Activated T-helper 1 cell treated with anti-CD3 and anti-CD28 coated beads, Interleukin-2, amount 50 U/mL, for 16 hours (primary cell): ENCODE data around the gene EMILIN1.
"Not testable (repeated sequence)": the region's sequence is repeated elsewhere in the genome, so short reads cannot be mapped to it uniquely, and the experiment has no call there.

Source experiments
- DNase-seq, 2 donors: peaks; one replicate each; pipeline ENCODE4 v3.0.0-alpha.2; 2020; ENCODE audit warnings: low read depth in 1 of 2, low spot score in 1 of 2

The EMILIN1 gene

DNA sequence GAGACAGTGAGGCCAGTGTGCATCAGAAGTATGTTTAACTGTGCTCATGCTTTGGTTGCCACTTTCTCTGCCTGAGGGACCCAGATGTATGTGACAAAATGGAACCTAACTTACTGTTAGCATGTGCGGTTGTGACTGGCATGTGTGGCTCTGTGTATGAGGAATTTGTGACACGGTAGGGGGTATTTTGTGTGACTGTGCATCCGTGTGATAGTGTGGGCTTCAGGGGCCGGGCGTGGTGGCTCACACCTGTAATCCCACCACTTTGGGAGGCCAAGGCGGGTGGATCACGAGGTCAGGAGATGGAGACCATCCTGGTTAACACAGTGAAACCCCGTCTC lies 40.9 kb downstream of the EMILIN1 start:
- not testable (repeated sequence) for DNase-seq

DNA sequence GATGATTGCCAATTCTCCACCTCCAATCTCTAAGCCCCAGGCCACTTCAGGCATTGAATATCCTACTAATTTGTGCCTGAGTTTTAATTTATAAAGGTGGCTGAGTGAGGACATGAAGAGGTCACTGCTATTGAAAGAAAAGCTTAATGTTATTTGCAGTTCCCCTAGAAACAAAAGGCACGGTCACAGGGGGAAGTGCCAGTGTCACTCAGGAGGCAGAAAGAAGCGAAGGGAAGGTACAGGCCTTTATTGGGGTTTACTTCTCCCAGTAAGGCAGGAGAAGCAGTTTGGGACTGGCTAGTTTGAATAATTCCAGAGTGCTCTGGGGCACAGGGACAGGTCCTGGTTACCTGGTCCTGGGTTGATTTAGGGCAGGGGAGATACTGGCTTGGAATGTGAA lies 43.5 kb downstream of the EMILIN1 start:
- DNase-seq, result no peak

DNA sequence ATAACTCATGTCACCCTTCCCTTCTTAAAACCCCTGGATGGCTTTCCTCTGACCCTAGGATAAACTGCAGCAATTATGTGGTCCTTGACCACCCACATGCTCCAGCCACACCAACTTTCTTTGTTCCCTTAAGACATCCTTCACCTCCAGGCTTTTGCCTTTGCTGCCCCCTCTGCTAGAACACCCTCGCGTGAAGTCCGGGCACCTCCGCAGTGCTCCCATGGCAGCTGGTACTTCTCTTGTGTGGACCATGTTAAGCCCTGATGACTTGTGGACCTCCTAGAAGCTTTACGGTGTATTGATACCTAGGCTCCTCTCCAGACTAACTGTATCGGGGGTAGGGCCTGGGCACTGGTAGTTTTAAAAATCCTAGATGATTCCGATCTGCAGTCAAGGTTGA lies 44.4 kb downstream of the EMILIN1 start:
- DNase-seq, result no peak

DNA sequence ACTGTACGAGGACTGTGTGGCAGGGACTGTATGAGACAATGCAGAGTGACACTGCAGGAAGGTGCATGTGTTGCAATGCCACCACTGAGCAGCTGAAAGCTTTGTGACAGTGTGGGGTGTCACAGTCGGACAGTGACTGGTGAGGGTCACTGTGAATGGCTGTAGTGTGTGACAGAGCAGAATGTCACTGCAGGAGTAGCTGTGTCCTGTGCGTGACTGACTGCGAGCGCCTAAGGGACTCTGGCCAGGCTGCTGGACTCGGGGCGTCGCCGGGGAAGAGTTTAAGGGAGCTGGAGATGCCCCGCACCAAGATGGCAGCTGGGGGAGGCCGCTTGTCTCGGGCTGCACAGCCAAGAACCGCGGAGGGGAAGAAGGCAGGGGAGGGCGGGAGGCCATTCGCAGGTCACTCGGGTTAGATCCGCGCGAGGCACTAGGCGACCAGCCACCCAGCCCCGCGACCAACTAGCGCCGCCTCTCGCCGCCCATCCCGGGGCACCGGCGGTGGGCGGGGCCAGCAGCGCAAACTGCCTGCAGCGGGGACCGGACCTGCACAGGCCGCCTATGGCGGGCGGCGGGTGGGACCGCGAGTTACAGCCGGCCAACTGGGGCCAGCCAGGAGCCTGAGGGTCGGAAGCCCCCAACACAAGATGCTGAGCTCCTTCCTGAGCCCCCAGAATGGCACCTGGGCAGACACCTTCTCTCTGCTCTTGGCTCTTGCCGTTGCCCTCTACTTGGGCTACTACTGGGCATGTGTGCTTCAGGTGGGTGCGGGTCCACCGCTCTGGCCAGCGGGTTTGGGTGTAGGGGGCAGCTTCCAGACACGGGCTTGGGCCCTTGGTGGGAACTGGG lies 45.1 kb downstream of the EMILIN1 start, which contains the start of gene ABHD1:
TSS of gene ABHD1 (plus strand) at position 514 of the 849 bp plus-strand sequence. CDS start at position 648, 134 bp downstream.
- DNase-seq, result peak; percentile 36 to 46

DNA sequence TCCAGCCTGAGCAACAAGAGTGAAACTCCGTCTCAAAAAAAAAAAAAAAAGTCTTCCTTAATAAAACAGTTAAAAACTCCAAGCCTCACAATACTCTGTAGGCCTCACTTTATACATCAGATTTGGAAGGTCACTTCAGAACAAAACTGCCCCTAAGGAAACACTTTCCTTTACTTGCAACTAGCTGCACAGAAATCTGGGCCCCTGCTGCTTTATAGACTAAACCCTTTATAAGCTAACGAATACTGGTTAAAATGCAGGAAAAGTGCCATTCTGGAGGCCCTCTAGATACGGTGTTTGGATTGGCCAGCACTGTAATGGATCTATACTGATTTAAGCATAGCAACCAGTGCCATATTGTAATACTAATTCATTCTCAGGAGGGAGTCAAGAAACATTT lies 46.7 kb downstream of the EMILIN1 start:
- no peak for DNase-seq

DNA sequence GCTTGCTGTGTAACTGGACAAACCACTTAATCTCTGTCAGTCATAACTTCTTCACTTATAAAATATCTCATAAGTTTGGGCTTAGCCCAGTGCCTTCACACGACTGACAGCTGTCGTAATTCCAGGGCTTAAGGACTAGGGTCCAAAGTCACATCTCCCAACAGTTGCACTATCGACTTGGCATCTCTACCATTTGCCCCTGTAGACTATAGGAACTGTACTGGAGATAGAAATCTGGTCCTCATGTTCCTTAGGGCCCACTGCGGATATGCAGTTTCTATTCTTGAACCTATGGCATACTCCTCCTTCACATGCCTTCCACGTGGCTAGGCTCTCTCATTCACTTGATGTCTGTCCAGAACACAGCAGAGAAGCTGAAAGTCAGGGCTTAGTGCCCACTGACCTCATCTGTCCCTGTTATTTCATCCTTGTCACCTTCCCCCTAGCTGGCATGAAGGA lies 47.9 kb downstream of the EMILIN1 start:
- DNase-seq, result no peak

DNA sequence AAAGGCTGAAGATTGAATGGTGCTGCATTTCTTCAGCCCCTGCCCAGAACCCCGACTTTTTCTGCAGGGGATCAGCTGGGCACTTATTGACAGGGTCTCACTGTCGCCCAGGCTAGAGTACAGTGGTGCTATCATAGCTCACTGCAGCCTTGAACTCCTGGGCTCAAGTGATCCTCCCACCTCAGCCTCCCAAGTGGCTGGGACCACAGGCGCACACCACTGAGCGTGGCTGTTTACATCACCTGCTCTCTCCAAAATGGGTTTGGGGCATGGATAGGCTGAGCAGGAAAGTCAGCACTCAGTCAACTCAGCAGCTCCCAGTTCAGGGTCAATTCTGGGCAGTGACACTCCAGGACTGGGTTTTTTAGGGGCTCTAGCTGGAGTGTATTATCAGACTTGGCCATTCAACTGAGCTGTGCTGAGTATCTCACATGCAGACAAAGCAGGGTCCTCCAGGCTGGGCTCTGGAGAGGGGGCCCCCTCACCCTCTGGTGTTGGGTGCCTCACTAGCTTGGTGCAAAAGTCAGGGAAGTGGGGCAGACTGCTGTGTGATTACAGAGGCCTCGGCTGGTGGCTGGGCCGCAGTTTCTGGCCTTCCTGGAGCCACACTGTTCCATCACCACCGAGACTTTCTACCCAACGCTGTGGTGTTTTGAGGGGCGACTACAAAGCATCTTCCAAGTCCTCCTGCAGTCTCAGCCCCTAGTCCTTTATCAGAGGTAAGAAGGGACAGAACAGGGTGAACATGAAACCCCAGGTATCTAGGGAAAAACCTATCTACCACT lies 49.7 kb downstream of the EMILIN1 start:
- no peak for DNase-seq

DNA sequence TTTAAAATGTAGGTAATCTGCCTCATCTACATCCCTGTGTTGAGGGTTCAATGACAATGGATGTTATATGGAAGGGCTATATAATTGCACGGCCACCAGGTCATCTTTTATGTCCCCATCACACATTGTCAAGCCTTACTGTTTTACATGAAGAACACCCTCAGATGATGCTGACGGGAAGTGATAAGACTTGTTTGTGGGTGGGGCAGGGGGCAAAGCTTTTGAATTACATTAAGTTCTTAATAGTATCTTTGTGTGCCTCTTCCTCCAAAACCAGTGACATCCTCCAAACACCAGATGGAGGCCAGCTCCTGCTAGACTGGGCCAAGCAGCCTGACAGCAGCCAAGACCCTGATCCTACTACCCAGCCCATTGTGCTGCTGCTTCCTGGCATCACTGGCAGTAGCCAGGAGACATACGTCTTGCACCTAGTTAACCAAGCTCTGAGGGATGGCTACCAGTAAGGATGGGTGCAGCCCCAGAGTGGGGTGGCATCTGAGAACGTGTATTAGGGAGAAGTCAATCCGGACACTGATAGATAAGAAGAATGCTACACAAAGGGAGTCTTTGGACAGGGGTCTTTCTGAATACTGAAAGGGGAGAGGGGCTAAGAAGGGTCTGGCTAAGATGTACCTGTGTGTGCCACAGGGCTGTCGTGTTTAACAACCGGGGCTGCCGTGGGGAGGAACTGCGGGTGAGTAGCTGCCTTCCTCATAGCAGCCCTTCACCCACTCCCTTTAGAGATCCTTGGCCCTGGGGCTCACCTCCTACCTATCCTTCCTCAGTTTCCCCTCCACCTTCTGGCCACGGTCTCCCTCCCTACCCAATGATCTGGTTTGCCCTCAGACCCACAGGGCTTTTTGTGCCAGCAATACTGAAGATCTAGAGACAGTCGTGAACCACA lies 50.5 kb downstream of the EMILIN1 start:
- no peak for DNase-seq

DNA sequence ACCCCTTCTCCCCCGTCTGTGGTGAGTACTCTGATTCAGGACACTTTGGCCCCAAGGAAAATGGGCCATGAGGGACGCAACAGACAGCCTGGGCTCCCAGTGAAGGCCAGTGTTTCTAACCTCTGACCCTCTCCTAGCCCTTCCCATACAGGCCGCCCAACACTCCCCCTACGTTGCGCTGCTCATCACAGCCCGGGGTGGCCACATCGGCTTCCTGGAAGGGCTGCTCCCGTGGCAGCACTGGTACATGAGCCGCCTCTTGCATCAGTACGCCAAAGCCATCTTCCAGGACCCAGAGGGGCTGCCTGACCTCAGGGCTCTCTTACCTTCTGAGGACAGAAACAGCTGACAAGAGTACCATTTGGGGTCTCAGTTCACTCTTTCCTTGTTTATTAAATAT lies 52.0 kb downstream of the EMILIN1 start:
- DNase-seq, result no peak

DNA sequence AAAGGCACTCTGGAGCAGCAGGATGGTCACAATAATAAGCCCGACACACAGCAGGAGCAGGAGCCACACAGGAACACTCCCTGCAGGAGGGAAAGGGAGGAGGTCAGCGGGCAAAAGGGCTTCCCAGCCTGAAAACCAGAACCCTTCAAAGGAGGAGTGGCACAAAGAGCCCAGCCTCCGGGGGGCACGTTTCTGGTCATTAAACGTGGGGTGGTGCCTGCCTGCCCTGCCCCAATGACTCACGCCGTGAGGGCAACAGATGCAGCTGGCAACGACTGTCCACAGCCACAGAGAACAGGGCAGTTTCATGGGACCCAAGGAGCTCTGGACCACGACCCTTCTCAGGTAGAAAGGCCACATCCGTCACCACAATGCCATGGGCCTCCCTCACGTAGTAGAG lies 53.0 kb downstream of the EMILIN1 start:
- no peak for DNase-seq

DNA sequence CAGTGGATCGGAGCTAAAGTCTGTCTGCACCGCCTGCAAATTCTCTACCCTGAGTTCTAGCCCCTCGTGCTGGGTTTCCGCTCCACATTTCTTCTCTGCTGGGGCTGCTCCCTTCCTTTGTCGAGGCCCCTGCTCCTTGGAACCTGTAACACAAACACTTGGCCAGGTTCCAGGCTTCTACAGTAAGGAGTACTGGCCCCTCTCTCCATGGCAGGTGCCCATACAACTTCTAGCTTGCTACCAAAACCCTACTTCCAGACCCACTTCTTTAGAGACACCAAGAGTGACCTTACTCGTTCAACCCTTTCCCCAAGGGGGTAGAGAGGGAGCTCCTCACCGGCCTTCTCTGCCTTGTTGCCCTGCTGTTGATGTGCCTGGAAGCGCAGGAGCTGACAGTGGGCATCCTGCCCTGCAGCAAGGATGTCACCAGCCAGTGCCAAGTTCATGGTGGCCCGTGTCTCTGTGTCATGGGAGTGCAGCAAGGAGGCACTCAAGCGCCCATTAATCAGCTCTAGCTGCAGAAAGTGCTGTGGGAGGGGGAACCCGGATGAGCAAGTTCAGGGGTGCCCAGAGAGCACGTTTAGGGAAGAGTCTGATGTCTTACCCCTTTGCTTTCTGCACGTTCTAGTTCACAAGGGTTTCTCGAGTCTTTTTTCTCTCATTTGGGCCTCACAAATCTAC lies 54.9 kb downstream of the EMILIN1 start:
- DNase-seq, result no peak

DNA sequence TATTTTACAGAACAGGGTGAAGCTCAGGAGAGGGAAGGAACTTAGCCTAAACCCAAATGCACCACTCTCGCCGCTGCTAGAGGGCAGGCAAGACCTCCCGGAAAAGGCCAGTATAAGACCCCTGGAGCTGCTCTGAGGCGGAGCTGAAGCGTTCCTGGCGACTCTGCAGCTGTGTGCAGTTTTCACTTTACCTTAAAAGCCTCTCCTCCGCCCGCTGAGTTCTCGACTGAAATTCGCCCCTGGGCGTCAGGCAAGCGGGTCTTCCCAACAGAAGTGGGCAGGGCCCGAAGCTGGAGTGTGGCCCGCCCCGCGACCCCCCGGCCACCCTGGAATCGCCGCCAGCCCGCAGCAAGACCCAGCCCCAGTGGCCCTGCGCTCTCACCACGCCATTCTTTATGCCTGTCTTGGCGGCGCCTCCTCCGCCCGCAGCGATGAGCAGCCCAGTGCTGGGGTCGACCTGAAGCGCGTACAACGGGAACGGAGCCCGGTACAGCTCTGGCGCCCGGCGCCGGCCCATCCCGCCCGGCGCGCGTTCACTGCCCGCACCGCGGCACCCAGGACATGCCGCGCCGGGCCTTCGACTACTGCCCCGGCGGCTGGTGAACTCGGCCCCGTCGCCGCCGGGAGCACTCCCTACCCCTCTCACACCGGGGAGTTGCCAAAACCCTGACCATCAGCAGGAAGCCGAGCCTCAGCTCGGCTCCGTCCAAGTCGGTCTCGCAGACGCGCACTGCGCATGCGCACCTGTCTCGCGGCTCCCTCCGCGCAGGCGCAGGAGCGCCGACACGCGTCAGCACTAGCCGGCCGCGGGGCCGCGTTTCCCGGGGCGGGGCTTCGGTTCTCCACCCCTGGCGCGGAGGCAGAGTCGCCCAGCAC lies 55.7 kb downstream of the EMILIN1 start, which contains the start of gene PREB:
TSS of gene PREB (minus strand) at position 732 of the 876 bp plus-strand sequence. CDS start at position 517, 215 bp downstream.
- DNase-seq, result peak; percentile 98

DNA sequence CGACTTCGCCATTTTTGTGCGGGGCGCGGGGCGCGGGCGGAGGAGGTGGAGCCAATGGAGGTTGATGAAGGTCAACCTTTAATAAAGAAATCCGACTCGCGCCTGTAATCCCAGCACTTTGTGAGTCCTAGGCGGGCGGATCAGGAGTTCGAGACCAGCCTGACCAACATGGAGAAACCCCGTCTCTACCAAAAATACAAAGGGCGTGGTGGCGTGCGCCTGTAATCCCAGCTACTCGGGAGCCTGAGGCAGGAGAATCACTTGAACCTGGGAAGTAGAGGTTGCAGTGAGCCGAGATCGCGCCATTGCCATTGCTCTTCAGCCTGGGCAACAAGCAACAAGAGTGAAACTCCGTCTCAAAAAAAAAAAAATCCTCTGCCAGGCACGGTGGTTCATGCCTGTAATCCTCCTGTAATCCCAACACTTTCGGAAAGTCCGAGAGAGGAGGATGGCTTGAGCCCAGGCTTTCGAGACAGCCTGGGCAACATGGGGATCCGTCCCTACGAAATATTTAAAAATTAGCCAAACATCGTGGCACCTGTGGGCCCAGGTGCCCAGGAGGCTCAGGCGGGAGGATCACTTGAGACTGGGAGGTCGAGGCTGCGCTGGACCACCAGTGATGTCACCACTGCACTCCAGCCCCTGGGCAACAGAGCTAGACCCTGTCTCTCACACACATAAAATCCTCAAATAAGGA lies 56.5 kb downstream of the EMILIN1 start:
- DNase-seq, result no peak

DNA sequence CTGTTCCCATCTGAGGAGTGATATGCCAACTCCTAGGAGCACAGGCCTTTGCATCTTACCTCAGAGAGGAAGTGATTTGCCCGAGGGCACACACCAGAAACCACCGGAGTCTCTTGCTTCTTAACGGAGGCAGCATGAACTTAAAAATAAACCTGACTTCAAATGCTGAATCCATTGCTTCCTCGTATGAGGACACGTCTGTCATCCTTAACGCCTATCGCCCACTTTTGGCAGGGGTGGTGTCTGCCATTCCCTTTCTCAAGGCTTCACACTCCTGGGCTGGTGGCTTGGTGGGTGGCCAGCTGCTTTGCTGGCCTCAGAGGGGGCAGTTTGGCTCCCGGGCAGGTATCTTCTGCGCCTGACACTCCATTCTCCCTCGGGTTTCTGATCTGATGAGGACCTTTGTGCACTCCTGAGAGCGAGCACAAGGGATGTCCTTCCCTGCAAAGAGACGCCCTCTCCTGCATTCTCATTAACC lies 57.1 kb downstream of the EMILIN1 start:
- DNase-seq, result no peak
